NB4 (cell line): ENCODE data around the gene MEGF6.

Experiments
- POLR2A ChIP-seq: IDR thresholded peaks from 2 replicates; pipeline ENCODE4 v1.6.1; 2011; ENCODE audit warnings: mild to moderate bottlenecking; ENCODE audit not compliant: insufficient read length; ENCODE audit errors: extremely low read depth
- TF ChIP-seq, protein P1 (sequence below): IDR thresholded peaks from one replicate; pipeline ENCODE4 v1.5.1; 2012; ENCODE audit warnings: low read depth, low read length
- TF ChIP-seq, protein P2 (sequence below): IDR thresholded peaks from 2 replicates; pipeline ENCODE4 v1.6.1; 2011; ENCODE audit warnings: low read depth, low read length

DNA sequence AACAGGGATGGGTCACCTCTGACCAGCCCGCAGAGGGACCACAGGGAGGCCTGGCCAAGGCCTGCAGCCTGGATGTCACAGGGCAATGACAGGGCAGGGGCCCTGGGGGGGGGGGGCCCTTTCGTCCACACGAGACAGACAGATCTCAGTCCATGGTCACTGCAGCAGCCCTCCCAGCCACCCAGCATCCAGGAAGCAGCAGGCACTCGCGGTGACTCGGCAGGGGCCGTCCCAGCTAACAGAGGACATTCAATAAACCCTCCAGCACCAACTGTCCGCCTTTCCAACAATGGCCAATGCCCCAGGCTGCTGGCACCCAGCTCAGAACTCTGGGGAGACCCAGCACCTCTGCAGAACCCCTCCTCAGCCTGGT, 32.9 kb downstream of the MEGF6 start:
- TF ChIP-seq POLR2A: no peak
- TF ChIP-seq, protein P1, sequence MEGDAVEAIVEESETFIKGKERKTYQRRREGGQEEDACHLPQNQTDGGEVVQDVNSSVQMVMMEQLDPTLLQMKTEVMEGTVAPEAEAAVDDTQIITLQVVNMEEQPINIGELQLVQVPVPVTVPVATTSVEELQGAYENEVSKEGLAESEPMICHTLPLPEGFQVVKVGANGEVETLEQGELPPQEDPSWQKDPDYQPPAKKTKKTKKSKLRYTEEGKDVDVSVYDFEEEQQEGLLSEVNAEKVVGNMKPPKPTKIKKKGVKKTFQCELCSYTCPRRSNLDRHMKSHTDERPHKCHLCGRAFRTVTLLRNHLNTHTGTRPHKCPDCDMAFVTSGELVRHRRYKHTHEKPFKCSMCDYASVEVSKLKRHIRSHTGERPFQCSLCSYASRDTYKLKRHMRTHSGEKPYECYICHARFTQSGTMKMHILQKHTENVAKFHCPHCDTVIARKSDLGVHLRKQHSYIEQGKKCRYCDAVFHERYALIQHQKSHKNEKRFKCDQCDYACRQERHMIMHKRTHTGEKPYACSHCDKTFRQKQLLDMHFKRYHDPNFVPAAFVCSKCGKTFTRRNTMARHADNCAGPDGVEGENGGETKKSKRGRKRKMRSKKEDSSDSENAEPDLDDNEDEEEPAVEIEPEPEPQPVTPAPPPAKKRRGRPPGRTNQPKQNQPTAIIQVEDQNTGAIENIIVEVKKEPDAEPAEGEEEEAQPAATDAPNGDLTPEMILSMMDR: no peak
- TF ChIP-seq, protein P2, sequence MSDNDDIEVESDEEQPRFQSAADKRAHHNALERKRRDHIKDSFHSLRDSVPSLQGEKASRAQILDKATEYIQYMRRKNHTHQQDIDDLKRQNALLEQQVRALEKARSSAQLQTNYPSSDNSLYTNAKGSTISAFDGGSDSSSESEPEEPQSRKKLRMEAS: no peak
